LoVo (cell line): ENCODE results near the gene GASK1B.

Experiments
- DNase-seq: peaks from one replicate; pipeline ENCODE4 v3.0.0-alpha.2; 2016; ENCODE audit warnings: low spot score

The GASK1B gene

DNA sequence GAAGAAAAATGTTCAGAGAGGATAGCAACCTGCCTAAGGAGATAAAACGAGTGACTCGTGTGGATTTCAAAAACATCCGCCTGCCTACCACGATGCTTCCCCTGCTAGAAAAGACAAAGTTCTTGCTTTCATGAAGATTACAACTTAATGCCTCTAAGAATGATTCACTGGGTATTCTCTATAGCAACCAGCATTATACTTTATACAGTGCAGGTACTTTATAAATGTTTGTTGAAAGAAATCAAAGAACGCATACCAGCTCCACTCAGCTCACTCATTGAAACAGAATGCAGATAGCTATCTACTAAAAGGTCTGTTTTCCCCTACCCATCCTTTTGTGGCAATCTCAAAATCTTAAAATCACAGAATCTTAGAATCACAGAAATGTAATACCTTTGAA, 33.7 kb downstream of the GASK1B start:
- DNase-seq: no peak

DNA sequence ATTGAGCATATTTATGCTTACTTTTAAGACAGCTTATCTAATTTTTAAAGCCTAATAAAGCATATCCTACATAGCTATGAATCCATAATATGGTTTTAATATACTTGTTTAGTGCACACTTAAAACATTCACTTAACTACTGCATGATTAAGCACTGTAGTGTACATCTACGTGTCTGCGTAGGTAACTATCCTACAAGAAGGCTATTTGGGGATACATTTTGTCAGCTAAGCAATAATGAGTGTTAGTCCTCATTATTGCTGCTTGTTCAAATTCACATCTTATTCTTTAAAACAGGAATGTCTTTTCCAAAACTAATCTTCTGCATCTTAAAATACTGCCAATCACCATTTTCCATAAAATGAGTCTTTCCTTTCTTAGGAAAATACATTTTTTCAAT, 38.6 kb downstream of the GASK1B start:
- DNase-seq: no peak

DNA sequence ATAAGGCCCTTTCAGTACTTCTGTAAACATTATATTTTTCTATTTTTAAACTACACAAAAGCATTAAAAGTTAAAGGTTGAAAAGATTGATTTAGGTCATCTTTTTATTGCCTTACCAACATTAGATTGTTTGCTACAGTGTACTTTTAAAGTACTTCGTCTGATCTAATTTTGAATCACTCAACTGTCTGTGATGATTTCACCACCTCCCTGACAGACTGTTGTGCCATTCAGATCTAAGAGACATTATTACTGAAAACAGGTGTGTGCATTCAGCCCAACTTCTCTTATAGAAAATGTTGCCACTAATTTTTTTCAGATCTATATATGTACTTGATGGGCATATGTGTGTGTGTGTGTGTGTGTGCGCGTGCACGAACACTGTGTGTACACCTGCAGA, 39.3 kb downstream of the GASK1B start:
- DNase-seq: no peak

DNA sequence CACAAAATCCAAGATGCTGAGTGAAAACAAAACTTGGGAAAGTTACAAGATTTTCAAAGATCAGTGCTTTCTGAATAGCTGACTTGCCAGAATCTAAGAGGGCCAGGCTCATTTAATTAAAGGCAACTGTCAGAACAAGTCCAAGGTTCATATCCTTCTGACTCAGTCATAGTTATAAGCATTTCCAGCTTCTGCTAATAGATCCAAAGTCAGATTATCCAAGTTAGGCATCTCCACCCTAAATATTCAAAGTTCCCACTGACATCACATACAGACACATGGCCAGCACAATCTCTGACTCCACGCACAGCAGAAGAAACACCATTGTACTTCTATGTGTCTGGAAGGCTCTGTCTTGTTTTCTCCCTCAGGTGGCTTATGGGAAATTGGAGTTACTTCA, 41.8 kb downstream of the GASK1B start:
- DNase-seq: no peak

DNA sequence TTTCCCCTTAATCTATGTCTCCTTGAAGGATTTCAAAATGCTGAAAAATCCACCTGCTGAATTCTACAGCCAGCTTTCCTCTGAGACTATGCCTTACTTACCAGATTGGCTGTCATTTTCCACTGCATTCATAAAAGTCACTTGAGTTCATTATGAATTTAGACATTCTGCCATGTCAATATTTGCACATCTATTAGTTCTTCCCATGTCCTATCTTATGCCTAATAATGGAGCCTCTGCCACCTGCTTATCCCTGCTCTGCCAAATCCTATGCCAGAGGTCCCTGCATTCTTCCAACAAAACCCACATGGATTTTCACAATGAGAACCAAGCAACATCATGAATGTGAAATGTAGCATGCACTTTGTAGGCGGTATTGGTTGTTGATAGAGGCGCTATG, 42.6 kb downstream of the GASK1B start:
- DNase-seq: no peak

DNA sequence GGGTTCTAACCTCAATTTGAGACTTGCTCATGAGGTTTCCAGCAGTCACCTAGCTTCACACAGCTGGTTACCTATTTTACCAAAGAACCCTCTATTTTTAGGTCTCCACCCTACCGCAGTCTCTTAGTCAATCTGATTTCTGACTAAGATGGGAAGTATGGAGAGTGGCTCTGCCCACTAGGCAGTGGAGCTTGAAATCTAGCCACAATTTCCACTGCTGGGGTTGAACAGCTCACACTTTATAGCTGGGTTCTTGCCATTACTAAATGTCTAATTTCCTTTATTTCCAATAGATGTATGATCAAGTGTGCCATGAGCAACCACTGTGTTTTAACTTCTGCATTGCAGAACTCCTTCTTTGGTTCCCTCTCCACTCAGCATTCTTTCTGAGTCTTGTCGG, 43.1 kb downstream of the GASK1B start:
- DNase-seq: no peak

DNA sequence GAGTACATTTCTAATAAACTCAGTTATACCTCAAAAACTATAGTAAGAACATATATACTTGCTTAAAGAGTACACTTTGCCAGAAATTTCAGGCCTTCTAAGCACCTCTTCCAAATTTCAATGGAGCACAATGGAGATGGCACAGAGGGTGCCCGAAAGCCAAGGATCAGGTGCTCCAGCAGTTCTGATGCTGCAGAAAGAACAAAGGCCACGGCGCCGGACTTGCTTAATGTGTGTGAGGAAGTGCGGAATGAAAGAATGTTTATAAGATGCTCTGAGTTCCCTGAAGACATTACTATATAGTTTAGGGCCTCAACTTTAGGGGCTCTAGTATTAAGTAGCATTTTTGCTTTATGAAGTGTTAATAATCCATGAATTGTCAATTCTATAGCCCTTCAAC, 44.3 kb downstream of the GASK1B start:
- no peak for DNase-seq

DNA sequence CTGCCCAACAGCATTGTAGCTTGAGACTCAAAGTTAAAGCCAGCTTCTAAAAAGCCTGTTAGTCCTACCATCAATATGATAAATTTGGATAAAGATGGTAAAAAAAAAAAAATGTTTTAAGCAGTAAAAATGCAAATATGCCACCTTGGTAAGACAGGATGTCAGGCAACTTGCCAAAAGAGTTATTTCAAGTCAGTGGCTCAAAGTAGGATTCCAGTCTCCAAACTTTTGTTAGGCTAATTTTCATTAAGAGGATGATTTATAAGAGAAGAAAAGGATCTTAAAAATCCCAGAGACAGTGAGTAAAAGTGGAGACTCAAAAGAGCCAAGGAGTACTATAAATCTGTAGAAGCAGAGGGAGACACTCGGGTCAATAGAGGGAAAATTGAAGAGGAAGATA, 47.5 kb downstream of the GASK1B start:
- no peak for DNase-seq
